OCI-LY7 (cell line): ENCODE measurements around the gene BACH2. TPM values are rescaled to one million over a fixed set of nuclear protein-coding genes. Genes with fewer than 3 reads are reported as not detected.

ENCODE experiments used
- BruUV-seq: library from RNA; stranded (reverse); fragments of 400-500 nt; replicated peaks from 2 replicates; lab custom pipeline; 2021; lab: Mats Ljungman, UMichigan
- CTCF ChIA-PET: fragments of 300-600 bp; sonication (Branson Sonifier 250); formaldehyde crosslinking; loops from one replicate; lab custom pipeline; 2022; ENCODE audit warnings: antibody characterized with exemption; ENCODE audit not compliant: unreplicated experiment; lab: Charles Lee
- POLR2A ChIA-PET: fragments of 300-600 bp; sonication (Branson Sonifier 250); formaldehyde crosslinking; loops from one replicate; lab custom pipeline; 2022; ENCODE audit warnings: antibody characterized with exemption; lab: Charles Lee
- DNase-seq: peaks from one replicate; pipeline ENCODE4 v3.0.0-alpha.2; 2015; ENCODE audit warnings: low spot score
- H2AFZ ChIP-seq: fragments of 200-600 bp; sonication (generic), shearing (Covaris generic); 2 replicates; pipeline ENCODE4 v1.6.1; 2014; ENCODE audit warnings: mild to moderate bottlenecking, antibody characterized with exemption, low read length, moderate library complexity
- H3K27ac ChIP-seq: fragments of 200-600 bp; sonication (generic); 2 replicates; pipeline ENCODE4 v1.5.1; 2014; ENCODE audit warnings: mixed run types, low read depth, mild to moderate bottlenecking, moderate library complexity, low read length, inconsistent platforms; ENCODE audit not compliant: poor library complexity, severe bottlenecking
- H3K36me3 ChIP-seq: fragments of 200-600 bp; sonication (generic); 2 replicates; pipeline ENCODE4 v1.6.1; 2014; ENCODE audit warnings: mild to moderate bottlenecking, antibody characterized with exemption, low read length, moderate library complexity, mixed read lengths; ENCODE audit not compliant: insufficient read depth
- H3K4me1 ChIP-seq: fragments of 200-600 bp; sonication (generic); 2 replicates; pipeline ENCODE4 v1.5.1; 2014; ENCODE audit warnings: mild to moderate bottlenecking, low read length; ENCODE audit not compliant: insufficient read depth, poor library complexity, severe bottlenecking
- H3K4me2 ChIP-seq: fragments of 200-600 bp; sonication (generic); 2 replicates; pipeline ENCODE4 v1.6.1; 2014; ENCODE audit warnings: mild to moderate bottlenecking, low read length
- H3K4me3 ChIP-seq: fragments of 200-600 bp; sonication (generic); 2 replicates; pipeline ENCODE4 v1.5.1; 2014; ENCODE audit warnings: mild to moderate bottlenecking, low read depth, low read length; ENCODE audit not compliant: poor library complexity, severe bottlenecking
- H3K79me2 ChIP-seq: fragments of 200-600 bp; sonication (generic); 2 replicates; pipeline ENCODE4 v1.6.1; 2016; ENCODE audit warnings: low read depth, mild to moderate bottlenecking, low read length, moderate library complexity, mixed read lengths; ENCODE audit not compliant: insufficient read depth
- H3K9me2 ChIP-seq: fragments of 200-600 bp; sonication (generic); 2 replicates; pipeline ENCODE4 v1.6.1; 2016; ENCODE audit warnings: mild to moderate bottlenecking, low read length, mixed read lengths; ENCODE audit not compliant: insufficient read depth
- H3K9me3 ChIP-seq: fragments of 200-600 bp; sonication (generic); 2 replicates; pipeline ENCODE4 v1.6.1; 2014; ENCODE audit warnings: mild to moderate bottlenecking, mixed run types, low read length, mixed read lengths
- H4K20me1 ChIP-seq: fragments of 200-600 bp; sonication (generic); 2 replicates; pipeline ENCODE4 v1.6.1; 2014; ENCODE audit warnings: mild to moderate bottlenecking, antibody characterized with exemption, low read length, moderate library complexity, mixed read lengths; ENCODE audit not compliant: insufficient read depth
- CTCF ChIP-seq: fragments of 200-600 bp; sonication (generic); conservative IDR thresholded peaks from 2 replicates; pipeline ENCODE4 v1.5.1; 2014; ENCODE audit warnings: mild to moderate bottlenecking, antibody characterized with exemption, low read length, moderate library complexity, mixed read lengths
- EZH2phosphoT487 ChIP-seq: fragments of 200-600 bp; sonication (generic); IDR thresholded peaks from 2 replicates; pipeline ENCODE4 v1.6.1; 2018; ENCODE audit warnings: low read depth, borderline replicate concordance, mild to moderate bottlenecking, mixed run types, antibody characterized with exemption, low read length, moderate library complexity, mixed read lengths
- intact Hi-C: fragments of 100-400 bp; cut with micrococcal nuclease; formaldehyde crosslinking; loops from one replicate; pipeline ENCODE4 v1.10.0; 2022; ENCODE audit not compliant: unreplicated experiment
- total RNA-seq, 2 experiments: library from RNA; depleted of rRNA in 1 of 2; stranded (reverse); fragments of >200 nt in 1 of 2; shearing (Covaris generic) in 1 of 2; gene quantifications; 2 replicates each; pipeline ENCODE4 v1.2.3, GENCODE V29; 2014 to 2022

Gene BACH2
- total RNA-seq, 2 experiments from 2014 or later = 92.0 to 163 TPM

- Histone ChIP-seq H3K9me2 (no peaks in the 10 kb centered on the region), H3K4me3 (peak overlapping the region; percentile 92), H3K27ac (peak overlapping the region; percentile 82), H3K9me3 (no peaks in the 10 kb centered on the region), H3K4me2 (peak overlapping the region; percentile 96), H2AFZ (peak overlapping the region; percentile 55; the same call in 1 of the 2 replicates), H3K79me2 (peaks cover 37% of the 10 kb centered on the region), H3K36me3 (peaks cover 35% of the 10 kb centered on the region), H4K20me1 (no peaks in the 10 kb centered on the region), H3K4me1 (peaks cover 64% of the 10 kb centered on the region)
- no TSS peak for BruUV-seq
- DNase-seq = no peak
- ChIA-PET CTCF (interaction anchor here (0.6 to 1.5 kb wide), 6 partner anchors 16 to 96 kb away, joined by 3 to 10 read pairs (median 3); no protein-coding TSS in a partner anchor), POLR2A (interaction anchor here (0.6 to 7.0 kb wide), 22 partner anchors 9 to 468 kb away, joined by 3 to 71 read pairs (median 5); partner anchors contain the start of gene CASP8AP2)
- TF ChIP-seq EZH2phosphoT487 (no peak), CTCF (no peak)
- intact Hi-C loops = loop anchor here (1.0 to 10.0 kb wide), 6 partner anchors 18 to 945 kb away; partner anchors contain the start of genes CASP8AP2, LYRM2, MAP3K7 and UBE2J1
These were observed 648 bp upstream of the BACH2 start for GRCh38 chr6:90297115-90297866.

- CTCF ChIA-PET = interaction anchor here (0.6 to 0.7 kb wide), 7 partner anchors 22 to 655 kb away, joined by 3 to 17 read pairs (median 3); no protein-coding TSS in a partner anchor
- Histone ChIP-seq H3K27ac (peak overlapping the region; percentile 81), H3K9me2 (no peaks in the 10 kb centered on the region), H3K4me2 (peak overlapping the region; percentile 97), H3K79me2 (peaks cover 51% of the 10 kb centered on the region), H2AFZ (no peak overlapping the region), H4K20me1 (no peaks in the 10 kb centered on the region), H3K9me3 (no peaks in the 10 kb centered on the region), H3K4me1 (peaks cover 70% of the 10 kb centered on the region), H3K36me3 (peaks cover 49% of the 10 kb centered on the region), H3K4me3 (peak overlapping the region; percentile 92)
- peak; percentile 76 for DNase-seq
- TF ChIP-seq EZH2phosphoT487 = no peak
- 0 out of 2 replicates have a peak, but pooled peaks have one; percentile 1 for TF ChIP-seq CTCF
- POLR2A ChIA-PET = interaction anchor here (0.6 to 7.0 kb wide), 11 partner anchors 9 to 945 kb away, joined by 3 to 71 read pairs (median 4); no protein-coding TSS in a partner anchor
- BruUV-seq = no TSS peak
- intact Hi-C loops = loop anchor here (2.0 to 10.0 kb wide), 6 partner anchors 19 to 944 kb away; partner anchors contain the start of genes CASP8AP2, LYRM2, MAP3K7 and UBE2J1
These were observed 746 bp downstream of the BACH2 start for GRCh38 chr6:90295854-90296340.
